Measurements from ENCODE around the gene STARD3.
A peak's percentile ranks its signal among the peaks of the same experiment; 100 is the strongest.

The STARD3 gene

GRCh38 chr17:39684369-39685192 lies 47.6 kb downstream of the STARD3 start:
- Histone ChIP-seq H3K27ac (no peak overlapping the region), H3K4me1 (ENCODE audit: control insufficient read depth in 1 of 2, insufficient read depth in 1 of 2, low read depth in 1 of 2, low read length in 1 of 2) (peaks cover 7 to 11% of the 10 kb centered on the region in 2 experiments), H3K36me3 (no peaks in the 10 kb centered on the region), H3K4me3 (ENCODE audit: low read depth in 1 of 2, low read length in 1 of 2) (no peak overlapping the region), H3K27me3 (peaks cover 11% of the 10 kb centered on the region), H3K9me3 (no peaks in the 10 kb centered on the region)
- TF ChIP-seq CTCF (IDR thresholded peaks at IDR 0.05) = no peak

GRCh38 chr17:39687101-39687545 lies 50.2 kb downstream of the STARD3 start:
- H3K36me3 ChIP-seq = no peaks in the 10 kb centered on the region
- H3K27ac ChIP-seq = peak overlapping the region; percentile 87
- peaks cover 7 to 11% of the 10 kb centered on the region in 2 experiments for H3K4me1 ChIP-seq (ENCODE audit: control insufficient read depth in 1 of 2, insufficient read depth in 1 of 2, low read depth in 1 of 2, low read length in 1 of 2)
- peak overlapping the region; percentile 81 to 95 for H3K4me3 ChIP-seq (ENCODE audit: low read depth in 1 of 2, low read length in 1 of 2)
- H3K27me3 ChIP-seq = peaks cover 27% of the 10 kb centered on the region
- TF ChIP-seq CTCF (IDR thresholded peaks at IDR 0.05) = no peak
- no peaks in the 10 kb centered on the region for H3K9me3 ChIP-seq

GRCh38 chr17:39687546-39688474 lies 50.9 kb downstream of the STARD3 start, which contains the start of gene PGAP3:
Gene PGAP3 (minus strand): TSS chr17:39688057. CDS start chr17:39688014, 43 bp downstream.
- TF ChIP-seq CTCF (IDR thresholded peaks at IDR 0.05) = peak; percentile 29

GRCh38 chr17:39688475-39688835 lies 51.5 kb downstream of the STARD3 start:
- Histone ChIP-seq H3K27ac (peak overlapping the region; percentile 87), H3K27me3 (peaks cover 27% of the 10 kb centered on the region), H3K36me3 (no peaks in the 10 kb centered on the region), H3K9me3 (no peaks in the 10 kb centered on the region), H3K4me1 (ENCODE audit: control insufficient read depth in 1 of 2, insufficient read depth in 1 of 2, low read depth in 1 of 2, low read length in 1 of 2) (peaks cover 7 to 11% of the 10 kb centered on the region in 2 experiments), H3K4me3 (ENCODE audit: low read depth in 1 of 2, low read length in 1 of 2) (peak overlapping the region; percentile 81 to 95)
- TF ChIP-seq CTCF (IDR thresholded peaks at IDR 0.05) = no peak

More at GRCh38 chr17:39687546-39688474, 50.9 kb downstream of the STARD3 start, which contains the start of gene PGAP3:
- H3K27me3 ChIP-seq = peaks cover 27% of the 10 kb centered on the region
- H3K9me3 ChIP-seq = no peaks in the 10 kb centered on the region
- peak within 1 kb of the TSS; percentile 87 for H3K27ac ChIP-seq
- H3K4me3 ChIP-seq (ENCODE audit: low read depth in 1 of 2, low read length in 1 of 2) = peak within 1 kb of the TSS; percentile 81 to 95
- H3K36me3 ChIP-seq = no peaks in the 10 kb centered on the region
- H3K4me1 ChIP-seq (ENCODE audit: control insufficient read depth in 1 of 2, insufficient read depth in 1 of 2, low read depth in 1 of 2, low read length in 1 of 2) = peaks cover 7 to 11% of the 10 kb centered on the region in 2 experiments

GRCh38 chr17:39688945-39689344 lies 52.0 kb downstream of the STARD3 start:
- TF ChIP-seq CTCF (IDR thresholded peaks at IDR 0.05) = no peak
- peak overlapping the region in 1 of 2 experiments; percentile 95 for H3K4me3 ChIP-seq (ENCODE audit: low read depth in 1 of 2, low read length in 1 of 2)

More at GRCh38 chr17:39688945-39689344, 52.0 kb downstream of the STARD3 start:
- H3K36me3 ChIP-seq = no peaks in the 10 kb centered on the region
- H3K4me1 ChIP-seq (ENCODE audit: control insufficient read depth in 1 of 2, insufficient read depth in 1 of 2, low read depth in 1 of 2, low read length in 1 of 2) = peaks cover 7 to 11% of the 10 kb centered on the region in 2 experiments
- H3K9me3 ChIP-seq = no peaks in the 10 kb centered on the region
- peaks cover 27% of the 10 kb centered on the region for H3K27me3 ChIP-seq
- H3K27ac ChIP-seq = no peak overlapping the region
